ENCODE data around the gene SPATA1.
"Not testable (repeated sequence)": the region's sequence is repeated elsewhere in the genome, so short reads cannot be mapped to it uniquely, and the experiment has no call there.

SPATA1 gene

GRCh38 chr1:84585803-84586202 is 79.6 kb downstream of the SPATA1 start:
- no peak for DNase-seq (ENCODE audit: extremely low read depth in 1 of 2, low read depth in 1 of 2)

- DNase-seq (ENCODE audit: extremely low read depth in 1 of 2, low read depth in 1 of 2), result no peak
Measured at GRCh38 chr1:84587099-84587498, 80.9 kb downstream of the SPATA1 start.

- not testable (repeated sequence) for DNase-seq (ENCODE audit: extremely low read depth in 1 of 2, low read depth in 1 of 2)
Measured at GRCh38 chr1:84594959-84595358, 88.8 kb downstream of the SPATA1 start.

GRCh38 chr1:84597011-84597410 is 90.8 kb downstream of the SPATA1 start:
- no peak for DNase-seq (ENCODE audit: extremely low read depth in 1 of 2, low read depth in 1 of 2)

- no peak for DNase-seq (ENCODE audit: extremely low read depth in 1 of 2, low read depth in 1 of 2)
Measured at GRCh38 chr1:84598418-84598817, 92.2 kb downstream of the SPATA1 start.

- DNase-seq (ENCODE audit: extremely low read depth in 1 of 2, low read depth in 1 of 2), result no peak
Measured at GRCh38 chr1:84598846-84599741, 92.9 kb downstream of the SPATA1 start.

- DNase-seq (ENCODE audit: extremely low read depth in 1 of 2, low read depth in 1 of 2), result no peak
Measured at GRCh38 chr1:84600796-84601195, 94.6 kb downstream of the SPATA1 start.

- no peak for DNase-seq (ENCODE audit: extremely low read depth in 1 of 2, low read depth in 1 of 2)
Measured at GRCh38 chr1:84603223-84603622, 97.0 kb downstream of the SPATA1 start.

GRCh38 chr1:84603941-84604830 is 98.0 kb downstream of the SPATA1 start:
- no peak for DNase-seq (ENCODE audit: extremely low read depth in 1 of 2, low read depth in 1 of 2)

GRCh38 chr1:84605157-84605556 is 99.0 kb downstream of the SPATA1 start:
- no peak for DNase-seq (ENCODE audit: extremely low read depth in 1 of 2, low read depth in 1 of 2)

- DNase-seq (ENCODE audit: extremely low read depth in 1 of 2, low read depth in 1 of 2), result no peak
Measured at GRCh38 chr1:84606977-84607376, 100.8 kb downstream of the SPATA1 start.

GRCh38 chr1:84611091-84611490 is 104.9 kb downstream of the SPATA1 start:
- DNase-seq (ENCODE audit: extremely low read depth in 1 of 2, low read depth in 1 of 2), result no peak

- no peak for DNase-seq (ENCODE audit: extremely low read depth in 1 of 2, low read depth in 1 of 2)
Measured at GRCh38 chr1:84611796-84612195, 105.6 kb downstream of the SPATA1 start.

GRCh38 chr1:84613026-84613425 is 106.8 kb downstream of the SPATA1 start:
- DNase-seq (ENCODE audit: extremely low read depth in 1 of 2, low read depth in 1 of 2), result no peak

GRCh38 chr1:84613887-84614286 is 107.7 kb downstream of the SPATA1 start:
- DNase-seq (ENCODE audit: extremely low read depth in 1 of 2, low read depth in 1 of 2), result no peak

GRCh38 chr1:84615790-84616189 is 109.6 kb downstream of the SPATA1 start:
- no peak for DNase-seq (ENCODE audit: extremely low read depth in 1 of 2, low read depth in 1 of 2)
